ENCODE results near the gene RBM23.
A peak's percentile ranks its signal among the peaks of the same experiment; 100 is the strongest.
"Not testable (repeated sequence)": the region's sequence is repeated elsewhere in the genome, so short reads cannot be mapped to it uniquely, and the experiment has no call there.

Gene RBM23

DNA sequence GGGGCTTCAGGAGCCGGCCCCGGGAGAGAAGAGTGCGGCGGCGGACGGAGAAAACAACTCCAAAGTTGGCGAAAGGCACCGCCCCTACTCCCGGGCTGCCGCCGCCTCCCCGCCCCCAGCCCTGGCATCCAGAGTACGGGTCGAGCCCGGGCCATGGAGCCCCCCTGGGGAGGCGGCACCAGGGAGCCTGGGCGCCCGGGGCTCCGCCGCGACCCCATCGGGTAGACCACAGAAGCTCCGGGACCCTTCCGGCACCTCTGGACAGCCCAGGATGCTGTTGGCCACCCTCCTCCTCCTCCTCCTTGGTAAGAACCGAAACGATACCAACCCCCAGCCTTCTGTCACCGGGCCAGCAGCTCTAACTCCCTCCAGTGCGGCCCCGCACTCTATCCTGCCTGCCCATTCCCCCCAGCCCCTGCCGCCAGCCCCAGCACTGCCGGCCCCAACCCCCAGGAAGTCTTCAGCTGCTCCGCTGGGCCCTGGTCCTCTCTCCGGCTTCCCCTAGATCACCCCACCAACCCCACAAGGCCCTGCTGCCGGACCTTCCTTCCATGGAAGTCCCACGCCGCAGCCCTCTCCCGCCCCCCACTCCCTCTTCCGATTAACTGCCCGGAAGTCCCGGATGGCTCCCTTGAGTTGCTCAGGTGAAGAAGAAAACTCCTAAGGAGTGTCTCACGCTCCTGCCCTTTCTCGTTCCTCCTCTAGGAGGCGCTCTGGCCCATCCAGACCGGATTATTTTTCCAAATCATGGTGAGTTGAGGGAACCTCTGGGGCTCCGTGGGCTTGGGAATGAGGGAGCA lies 46.7 kb downstream of the RBM23 start:
- Histone ChIP-seq H3K27ac (peak overlapping the region; percentile 92 to 99 (median 98)), H3K4me3 (peak overlapping the region; percentile 62 to 97 (median 88))

DNA sequence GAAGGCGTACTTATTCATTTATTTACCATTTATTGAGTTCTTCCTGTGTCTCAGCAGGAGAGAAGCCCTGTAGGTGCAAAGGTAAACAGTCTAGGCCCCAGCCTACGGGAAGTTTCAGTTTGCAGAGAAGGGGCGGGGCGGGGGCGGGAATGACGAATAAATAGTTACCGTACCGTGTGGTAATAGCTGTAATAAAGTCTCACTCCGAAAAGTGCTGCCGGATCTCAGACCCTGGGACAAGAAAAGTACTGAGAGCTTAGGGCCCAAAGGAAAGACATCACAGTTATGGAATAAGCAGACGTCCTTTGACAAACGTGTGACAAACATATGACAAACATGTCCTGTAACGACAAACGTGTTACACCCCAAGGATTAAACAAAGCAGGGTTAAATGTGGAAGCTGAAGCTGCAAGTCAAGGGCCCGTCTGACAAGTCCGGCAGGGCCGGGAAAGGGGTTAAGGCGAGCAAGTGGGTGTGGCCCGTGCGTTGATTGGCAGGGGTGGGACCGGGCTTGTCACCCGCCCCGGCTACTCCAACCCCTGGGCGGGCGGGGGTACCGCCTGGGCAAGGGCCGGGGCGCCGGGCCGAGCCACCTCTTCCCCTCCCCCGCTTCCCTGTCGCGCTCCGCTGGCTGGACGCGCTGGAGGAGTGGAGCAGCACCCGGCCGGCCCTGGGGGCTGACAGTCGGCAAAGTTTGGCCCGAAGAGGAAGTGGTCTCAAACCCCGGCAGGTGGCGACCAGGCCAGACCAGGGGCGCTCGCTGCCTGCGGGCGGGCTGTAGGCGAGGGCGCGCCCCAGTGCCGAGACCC lies 47.5 kb downstream of the RBM23 start, which contains the start of gene LRP10:
Gene LRP10 (plus strand): TSS at position 517 of the 809 bp plus-strand sequence. CDS start 564 bp downstream, outside the sequence.
- Histone ChIP-seq H3K27ac (peak within 1 kb of the TSS; percentile 92 to 99 (median 98)), H3K4me3 (peak within 1 kb of the TSS; percentile 62 to 97 (median 88))

DNA sequence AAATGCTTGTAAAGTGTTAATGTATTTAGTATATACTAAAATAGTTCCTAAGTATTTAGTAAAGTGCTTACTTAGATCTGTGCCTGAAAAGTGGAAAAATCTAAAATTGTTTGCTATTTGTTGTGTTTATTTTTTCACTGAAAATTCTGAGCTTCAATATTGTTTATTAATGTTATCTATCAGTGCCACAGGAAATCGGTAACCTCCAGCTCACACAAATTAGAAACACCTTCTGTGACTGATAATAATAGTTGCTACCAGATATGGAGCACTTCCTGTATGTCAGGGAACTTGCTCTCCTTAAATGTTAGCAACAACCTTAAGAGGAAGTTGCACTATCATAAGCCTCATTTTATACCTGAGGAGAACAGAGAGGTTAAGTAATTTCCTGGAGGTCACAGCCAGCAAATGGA lies 48.1 kb downstream of the RBM23 start:
- Histone ChIP-seq H3K4me3 (peak overlapping the region; percentile 62 to 97 (median 88)), H3K27ac (peak overlapping the region; percentile 55 to 99 (median 98))

DNA sequence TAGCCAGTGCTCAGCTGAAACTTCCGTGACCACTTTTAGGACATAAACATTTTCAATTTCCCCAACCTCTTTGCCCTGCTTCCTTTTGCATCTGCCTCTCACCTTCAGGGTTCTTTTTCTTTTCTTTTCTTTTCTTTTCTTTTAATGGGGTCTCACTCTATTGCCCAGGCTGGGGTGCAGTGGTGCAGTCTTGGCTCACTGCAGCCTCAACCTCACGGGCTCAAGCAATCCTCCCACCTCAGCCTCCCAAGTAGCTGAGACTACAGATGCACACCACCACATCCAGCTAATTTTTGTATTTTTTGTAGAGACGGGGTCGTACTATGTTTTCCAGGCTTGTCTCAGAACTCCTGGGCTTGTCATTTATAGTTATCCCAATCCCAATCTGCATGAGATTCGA lies 52.1 kb downstream of the RBM23 start:
- H3K27ac ChIP-seq = no peak overlapping the region
- H3K4me3 ChIP-seq = no peak overlapping the region

DNA sequence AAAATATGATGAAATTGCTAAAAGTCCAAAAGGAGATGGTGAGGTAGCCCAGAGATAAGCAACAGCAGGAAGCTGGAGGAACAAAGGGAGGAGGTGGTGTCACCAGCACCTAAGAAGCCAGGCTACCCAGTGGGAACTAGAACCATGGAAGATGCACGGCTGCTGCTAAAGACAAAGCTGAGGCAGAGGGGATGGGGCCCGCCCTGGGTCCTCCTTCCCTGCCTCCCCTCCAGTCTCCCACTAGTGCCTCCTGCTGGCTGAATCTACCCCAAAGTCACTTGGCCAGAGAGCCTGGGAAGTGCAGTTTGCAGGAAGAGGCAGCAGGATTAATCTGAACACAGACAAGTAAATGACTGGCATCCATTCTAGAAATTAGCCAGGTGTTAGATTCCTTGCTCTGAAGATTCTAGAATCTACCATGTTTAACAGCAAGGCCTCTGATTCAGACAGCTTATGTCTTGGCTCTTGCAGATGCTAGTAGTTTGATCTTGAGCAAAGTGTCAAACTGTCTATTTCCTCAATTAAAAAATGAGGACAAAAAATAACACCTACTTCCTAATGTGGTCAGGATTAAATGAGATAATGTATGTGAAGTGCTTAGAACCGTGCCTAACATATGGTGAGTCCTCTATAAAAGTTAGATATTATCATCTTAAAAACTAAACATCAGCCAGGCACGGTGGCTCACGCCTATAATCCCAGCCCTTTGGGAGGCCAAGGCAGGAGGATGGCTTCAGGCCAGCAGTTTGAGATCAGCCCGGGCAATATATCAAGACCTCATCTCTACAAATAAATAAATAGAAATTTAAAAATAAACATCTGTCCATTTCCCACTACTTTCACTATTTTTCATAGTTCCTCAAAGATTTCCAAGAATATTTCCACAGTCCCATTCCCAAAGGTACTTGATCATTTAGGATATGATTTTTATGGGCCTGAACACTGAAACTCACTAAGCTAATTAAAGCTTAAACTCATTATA lies 53.2 kb downstream of the RBM23 start:
- Histone ChIP-seq H3K4me3 (no peak overlapping the region), H3K27ac (no peak overlapping the region)

DNA sequence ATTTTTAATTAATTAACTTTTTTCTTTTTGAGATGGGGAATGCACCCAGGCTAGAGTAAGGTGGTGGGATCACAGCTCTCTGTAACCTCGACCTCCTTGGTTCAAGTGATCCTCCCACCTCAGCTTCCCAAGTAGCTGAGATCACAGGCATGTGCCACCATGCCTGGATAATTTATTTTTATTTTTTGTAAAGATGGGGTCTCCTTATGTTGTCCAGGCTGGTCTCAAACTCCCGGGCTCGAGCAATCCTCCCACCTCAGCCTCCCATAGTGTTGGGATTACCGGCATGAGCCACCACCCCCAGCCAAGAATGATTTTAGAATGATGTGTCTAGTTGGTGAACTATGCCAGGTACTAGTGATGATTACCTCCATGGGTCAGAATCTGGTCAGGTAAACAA lies 54.0 kb downstream of the RBM23 start:
- Histone ChIP-seq H3K4me3 (no peak overlapping the region), H3K27ac (no peak overlapping the region)

DNA sequence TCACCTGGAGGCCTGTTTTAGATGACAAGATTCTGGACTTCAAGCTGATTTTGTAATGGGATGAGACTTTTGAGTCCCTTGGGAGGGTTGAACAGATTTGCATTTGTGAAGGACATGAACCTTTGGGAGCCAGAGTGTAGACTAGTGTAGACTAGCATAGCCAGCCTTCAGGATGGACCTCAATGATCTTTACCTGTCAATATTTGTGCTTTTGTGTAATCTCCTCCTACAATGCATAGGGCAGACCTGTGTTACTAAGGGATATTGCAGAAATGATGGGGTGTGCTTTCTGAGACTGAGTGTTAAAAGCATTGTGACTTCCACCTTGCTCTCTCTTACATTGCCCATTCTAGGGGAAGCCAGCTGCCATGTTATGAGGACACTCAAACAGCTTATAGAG lies 57.3 kb downstream of the RBM23 start:
- H3K4me3 ChIP-seq = no peak overlapping the region

DNA sequence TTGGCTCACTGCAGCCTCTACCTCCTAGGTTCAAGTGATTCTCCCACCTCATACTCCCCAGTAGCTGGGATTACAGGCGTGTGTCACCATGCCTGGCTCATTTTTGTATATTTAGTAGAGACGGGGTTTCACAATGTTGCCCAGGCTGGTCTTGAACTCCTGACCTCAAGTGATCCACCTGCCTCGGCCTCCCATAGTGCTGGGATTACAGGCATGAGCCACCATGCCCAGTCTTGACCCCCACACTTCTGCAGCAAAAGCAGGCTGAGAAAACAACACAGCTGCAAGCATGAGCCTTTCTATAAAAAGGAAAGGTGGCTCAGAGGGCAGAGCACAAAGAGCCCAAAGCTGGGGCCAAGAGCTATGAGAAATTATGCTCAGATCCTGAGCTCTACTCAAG lies 58.6 kb downstream of the RBM23 start:
- H3K4me3 ChIP-seq, H3K27ac ChIP-seq: not testable (repeated sequence)

More for the DNA sequence above, 57.3 kb downstream of the RBM23 start:
- H3K27ac ChIP-seq = no peak overlapping the region

DNA sequence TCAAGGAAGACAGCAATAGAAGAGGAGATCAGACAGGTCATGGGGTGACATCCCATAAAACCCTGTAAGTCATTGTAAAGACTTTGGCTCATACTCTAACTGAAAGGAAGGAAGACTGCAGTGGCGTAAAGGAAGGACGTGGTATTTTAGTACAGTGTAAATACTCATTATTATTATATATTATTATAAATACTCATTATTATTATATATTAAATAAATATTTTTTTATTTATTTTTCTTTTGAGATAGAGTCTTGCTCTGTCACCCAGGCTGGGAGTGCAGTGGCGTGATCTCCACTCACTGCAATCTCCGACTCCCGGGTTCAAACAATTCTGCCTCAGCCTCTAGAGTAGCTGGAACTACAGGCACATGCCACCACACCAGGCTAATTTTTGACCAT lies 62.5 kb downstream of the RBM23 start:
- Histone ChIP-seq H3K4me3 (no peak overlapping the region), H3K27ac (no peak overlapping the region)

DNA sequence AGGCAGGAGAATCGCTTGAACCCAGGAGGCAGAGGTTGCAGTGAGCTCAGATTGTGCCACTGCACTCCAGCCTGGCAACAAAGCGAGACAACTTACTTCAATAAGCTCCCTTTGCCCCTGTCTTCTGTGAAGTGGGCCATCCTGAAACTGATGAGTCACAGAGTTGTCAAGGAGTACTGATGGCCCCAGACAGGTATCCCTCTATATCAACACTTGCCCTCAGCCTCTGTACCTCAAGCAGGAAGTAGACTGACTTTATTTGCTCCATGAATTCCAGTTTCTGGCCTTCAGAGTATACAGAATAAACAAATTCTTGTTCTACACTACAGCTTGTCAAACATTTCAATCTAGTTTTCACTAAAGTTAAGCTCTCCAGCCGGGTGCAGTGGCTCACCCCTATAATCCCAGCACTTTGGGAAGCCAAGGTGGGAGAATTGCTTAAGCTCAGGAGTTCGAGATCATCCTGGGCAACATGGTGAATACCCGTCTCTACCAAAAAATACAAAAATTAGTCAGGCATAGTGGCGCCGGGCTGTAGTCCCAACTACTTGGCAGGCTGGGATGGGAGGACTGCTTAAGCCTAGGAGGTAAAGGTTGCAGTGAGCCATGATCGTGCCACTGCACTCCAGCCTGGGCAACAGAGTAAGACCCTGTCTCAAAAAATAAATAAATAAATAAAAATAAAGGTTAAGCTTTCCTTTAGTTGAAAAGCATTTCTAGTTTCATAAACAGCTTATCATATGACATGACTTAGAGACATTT lies 63.8 kb downstream of the RBM23 start:
- H3K4me3 ChIP-seq = no peak overlapping the region
- H3K27ac ChIP-seq = no peak overlapping the region

DNA sequence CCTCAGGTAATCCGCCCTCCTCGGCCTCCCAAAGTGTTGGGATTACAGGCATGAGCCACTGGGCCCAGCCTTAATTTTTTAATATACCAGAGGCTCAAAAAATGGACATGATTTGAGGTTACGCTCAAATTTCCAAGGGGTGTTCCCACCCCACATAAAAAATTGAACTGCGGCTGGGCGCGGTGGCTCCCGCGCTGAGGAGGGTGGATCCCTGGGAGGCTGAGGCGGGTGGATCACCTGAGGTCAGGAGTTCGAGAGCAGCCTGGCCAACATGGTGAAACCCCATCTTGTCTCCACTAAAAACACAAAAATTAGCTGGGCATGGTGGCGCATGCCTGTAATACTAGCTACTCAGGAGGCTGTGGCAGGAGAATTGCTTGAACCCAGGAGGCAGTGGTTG lies 64.7 kb downstream of the RBM23 start:
- H3K4me3 ChIP-seq, H3K27ac ChIP-seq: not testable (repeated sequence)

DNA sequence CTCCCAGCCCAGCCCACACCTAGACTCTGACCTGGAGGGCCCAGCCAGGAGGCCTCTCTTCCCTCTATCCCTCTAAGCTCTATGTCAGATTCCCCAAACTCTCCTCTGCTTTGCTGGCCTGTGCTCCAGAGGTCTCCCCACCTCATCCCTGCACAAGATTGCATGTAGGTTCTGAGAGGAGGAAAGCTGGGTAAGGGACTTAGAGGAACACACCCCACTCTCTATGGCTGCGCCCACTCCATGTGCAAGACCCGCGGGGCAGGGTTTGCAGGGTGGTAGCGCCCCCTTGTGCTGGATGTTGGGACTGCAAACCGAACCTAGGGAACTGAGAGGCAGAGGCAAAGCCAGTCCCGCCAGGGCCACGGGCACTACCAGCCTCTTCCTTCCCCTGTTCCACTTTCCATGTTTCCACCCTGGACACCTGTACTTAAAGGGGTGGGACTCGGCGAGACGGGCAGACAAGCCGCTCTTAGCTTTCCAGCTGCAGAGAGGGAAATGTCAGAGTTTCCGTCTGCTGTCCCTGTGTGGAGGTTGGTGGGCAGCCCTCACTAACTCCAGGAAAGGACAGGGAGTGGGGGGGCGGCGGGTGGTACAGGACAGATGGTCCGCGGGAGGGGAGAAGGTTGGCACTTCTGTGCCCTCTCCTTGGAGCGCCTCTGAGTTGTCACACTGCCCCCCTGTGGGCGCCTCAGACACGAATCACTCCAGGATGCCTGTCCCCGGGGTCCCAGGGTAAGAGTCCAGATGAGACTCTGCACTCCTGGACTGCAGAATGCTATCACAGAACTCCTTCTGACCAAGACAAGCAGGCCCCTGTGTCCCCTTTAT lies 65.8 kb downstream of the RBM23 start:
- peak overlapping the region in 17 of 21 experiments; percentile 5 to 88 (median 64) for H3K27ac ChIP-seq
- peak overlapping the region; percentile 6 to 36 (median 27) for H3K4me3 ChIP-seq

DNA sequence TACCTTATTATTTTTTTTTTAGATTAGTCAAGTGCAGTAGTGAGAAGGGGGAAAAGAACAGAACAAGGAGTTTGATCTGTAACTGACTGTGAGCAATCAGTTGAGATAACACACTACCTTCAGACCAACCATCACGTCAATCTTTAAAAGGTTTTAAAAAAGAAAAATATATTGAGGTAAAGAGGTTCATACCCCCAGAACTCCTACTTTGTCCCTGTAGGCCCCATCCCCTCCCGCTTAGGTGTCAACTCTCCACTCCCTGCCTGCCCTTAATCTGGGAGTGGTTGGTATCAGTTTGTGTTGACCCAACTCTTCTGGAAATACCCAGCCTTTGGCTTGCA lies 66.4 kb downstream of the RBM23 start:
- H3K4me3 ChIP-seq = no peak overlapping the region
- H3K27ac ChIP-seq = peak overlapping the region in 16 of 21 experiments; percentile 5 to 88 (median 50)

DNA sequence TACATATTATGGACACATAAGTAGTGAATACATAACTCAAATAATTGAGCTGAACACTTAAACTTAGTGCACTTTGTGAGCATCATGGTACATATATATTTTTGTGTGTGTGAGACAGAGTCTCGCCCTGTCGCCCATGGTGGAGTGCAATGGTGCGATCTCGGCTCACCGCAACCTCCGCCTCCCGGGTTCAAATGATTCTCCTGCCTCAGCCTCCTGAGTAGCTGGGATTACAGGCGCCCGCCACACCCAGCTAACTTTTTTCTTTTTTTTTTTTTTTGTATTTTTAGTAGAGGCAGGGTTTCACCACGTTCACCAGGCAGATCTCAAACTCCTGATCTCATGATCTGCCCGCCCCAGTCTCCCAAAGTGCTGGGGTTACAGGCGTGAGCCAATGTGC lies 66.8 kb downstream of the RBM23 start:
- H3K27ac ChIP-seq = peak overlapping the region in 15 of 21 experiments; percentile 38 to 88 (median 79)
- H3K4me3 ChIP-seq = not testable (repeated sequence)

DNA sequence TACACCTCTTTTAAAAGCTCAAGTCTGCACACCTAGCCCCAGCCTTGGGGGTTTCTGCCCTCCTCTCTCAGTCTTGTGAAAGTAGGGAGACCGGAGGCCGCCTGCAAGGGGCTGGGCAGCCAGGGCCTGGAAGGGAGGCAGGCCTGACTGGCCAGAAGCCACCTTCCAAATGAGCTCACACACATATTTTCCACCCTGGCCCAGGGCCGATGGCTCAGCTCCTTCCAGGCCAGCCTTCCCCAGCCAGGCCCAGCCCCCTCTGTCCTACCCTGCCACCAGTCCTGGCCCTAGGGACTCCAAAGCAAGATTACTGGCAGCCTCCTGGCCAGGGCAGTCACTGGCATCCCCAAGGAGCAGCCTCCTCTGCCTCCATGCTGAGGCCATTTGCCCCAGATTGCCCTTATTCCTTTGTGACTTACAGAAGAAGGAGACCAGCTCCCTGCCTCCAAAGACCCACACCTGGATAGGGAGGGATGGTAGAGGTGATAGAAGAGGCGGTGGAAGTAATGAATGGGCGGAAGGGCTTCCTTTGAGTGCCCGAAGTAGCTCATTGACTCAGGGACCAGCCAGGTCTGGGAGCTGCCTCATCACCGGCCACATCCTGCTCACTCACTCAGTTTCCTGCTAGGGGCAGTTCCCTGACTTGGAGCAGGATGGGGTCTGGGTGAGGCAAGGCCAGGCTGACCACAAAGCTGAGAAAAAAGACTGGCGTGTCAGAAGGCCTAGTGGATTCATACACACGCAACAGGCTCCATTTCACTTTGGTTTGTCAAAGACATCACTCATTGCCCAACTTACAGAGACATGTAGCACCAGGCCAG lies 67.8 kb downstream of the RBM23 start:
- no peak overlapping the region for H3K4me3 ChIP-seq
- H3K27ac ChIP-seq = peak overlapping the region in 20 of 21 experiments; percentile 38 to 88 (median 78)

DNA sequence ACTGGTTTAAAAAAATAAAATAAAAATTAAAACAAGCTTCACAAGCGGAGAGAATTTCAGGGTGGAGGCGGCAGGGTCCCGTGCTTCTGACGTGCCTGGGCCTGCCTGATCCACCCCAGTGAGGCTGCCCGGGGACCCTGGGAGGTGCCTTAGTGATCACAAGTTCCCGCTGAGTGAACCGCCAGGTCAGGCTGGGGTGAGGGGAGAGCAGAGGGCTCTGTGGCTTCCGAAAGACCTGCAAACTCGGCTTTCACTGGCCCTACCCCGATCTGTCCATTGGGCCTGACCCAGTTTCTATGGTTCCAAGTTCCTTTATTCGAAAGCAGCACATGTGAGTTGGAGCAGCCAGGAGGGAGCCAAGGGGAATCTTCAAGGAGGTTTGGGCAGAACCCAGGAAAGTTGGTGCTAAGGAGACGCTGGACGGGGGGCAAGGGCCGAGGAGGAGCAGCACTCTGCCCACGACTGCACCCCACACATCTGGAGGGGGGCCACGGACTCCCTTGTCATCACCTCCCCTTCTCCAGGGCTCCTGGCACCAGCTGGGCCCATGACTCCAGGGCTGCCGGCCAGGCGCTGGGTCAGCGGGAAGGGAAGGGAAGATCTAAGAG lies 69.6 kb downstream of the RBM23 start:
- peak overlapping the region in 20 of 21 experiments; percentile 69 to 92 (median 80) for H3K27ac ChIP-seq
- no peak overlapping the region for H3K4me3 ChIP-seq
